HG02884 (cell line): ENCODE data around the gene CDH18.

Experiments used
- ATAC-seq: cut with Tn5 transposase; IDR thresholded peaks from one replicate; pipeline ENCODE4 v1.9.1; 2021; ENCODE audit warnings: mild to moderate bottlenecking, moderate library complexity; ENCODE audit not compliant: unreplicated experiment

CDH18 gene

DNA sequence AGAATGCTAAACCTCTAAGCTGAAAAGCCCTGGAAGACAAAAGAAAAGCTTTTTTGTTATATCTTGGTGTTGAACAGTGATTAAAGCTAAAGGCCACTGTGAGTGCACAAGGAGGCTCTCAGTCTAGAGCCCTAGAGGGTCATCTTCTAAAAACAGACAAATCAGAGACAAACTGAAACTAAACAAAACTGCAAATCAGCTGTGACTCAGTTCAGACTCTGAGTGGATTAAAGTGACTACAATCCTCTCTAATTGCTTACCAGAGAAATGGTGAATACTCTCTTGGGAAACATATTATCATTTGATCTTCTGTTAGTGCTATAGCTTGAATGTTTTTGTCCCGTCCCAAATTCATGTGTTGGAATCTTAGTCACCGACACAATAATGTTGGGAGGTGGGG is 491.9 kb downstream of the CDH18 start:
- ATAC-seq = no peak

GRCh38 chr5:19492861-19493260 is 495.1 kb downstream of the CDH18 start:
- no peak for ATAC-seq

- ATAC-seq = no peak
Measured at GRCh38 chr5:19488786-19489185, 499.2 kb downstream of the CDH18 start.

- ATAC-seq = no peak
Measured at GRCh38 chr5:19487480-19487879, 500.5 kb downstream of the CDH18 start.

GRCh38 chr5:19479562-19479961 is 508.4 kb downstream of the CDH18 start:
- ATAC-seq = no peak

DNA sequence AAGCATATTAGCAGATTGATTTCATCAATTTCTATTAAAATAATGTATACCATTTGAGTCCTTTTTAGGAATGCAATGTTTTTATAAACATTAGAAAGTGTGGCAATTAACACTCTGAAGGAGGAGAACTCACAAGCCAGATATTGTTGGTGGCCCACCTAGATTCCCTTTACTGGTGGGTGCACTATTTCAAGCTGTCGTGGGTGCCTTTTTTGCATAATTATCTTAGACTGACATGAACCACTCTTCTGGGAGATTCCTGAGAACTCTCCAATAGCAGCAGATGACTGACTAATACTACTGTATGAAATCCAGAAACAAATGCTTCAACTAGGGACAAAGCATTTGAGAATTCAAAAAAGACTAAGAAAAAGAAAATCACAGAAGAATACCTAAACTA is 526.0 kb downstream of the CDH18 start:
- ATAC-seq = no peak

GRCh38 chr5:19424506-19424905 is 563.5 kb downstream of the CDH18 start:
- ATAC-seq = no peak
